ENCODE results near the gene MMP2. TPM values are rescaled to one million over a fixed set of nuclear protein-coding genes. Genes with fewer than 3 reads are reported as not detected.
A peak's percentile ranks its signal among the peaks of the same experiment; 100 is the strongest.

Gene MMP2
- 40.2 and 43.8 TPM in 2 replicates for total RNA-seq (2014; rRNA removed; shearing (Covaris generic))
- polyA plus RNA-seq (2016; fragmentation: Nextera tagmentation; extraction: Ambion mirVana): 25.2 and 25.6 TPM in 2 replicates
- long read RNA-seq, transcript MMP2-201 (13 exons, 3,741 nt): major isoform, 9 of 11 reads
- long read RNA-seq, partial matches to known transcripts: 2 of 11 reads
- long read RNA-seq, other reads (novel, unspliced or antisense): 0 of 11 reads

DNA sequence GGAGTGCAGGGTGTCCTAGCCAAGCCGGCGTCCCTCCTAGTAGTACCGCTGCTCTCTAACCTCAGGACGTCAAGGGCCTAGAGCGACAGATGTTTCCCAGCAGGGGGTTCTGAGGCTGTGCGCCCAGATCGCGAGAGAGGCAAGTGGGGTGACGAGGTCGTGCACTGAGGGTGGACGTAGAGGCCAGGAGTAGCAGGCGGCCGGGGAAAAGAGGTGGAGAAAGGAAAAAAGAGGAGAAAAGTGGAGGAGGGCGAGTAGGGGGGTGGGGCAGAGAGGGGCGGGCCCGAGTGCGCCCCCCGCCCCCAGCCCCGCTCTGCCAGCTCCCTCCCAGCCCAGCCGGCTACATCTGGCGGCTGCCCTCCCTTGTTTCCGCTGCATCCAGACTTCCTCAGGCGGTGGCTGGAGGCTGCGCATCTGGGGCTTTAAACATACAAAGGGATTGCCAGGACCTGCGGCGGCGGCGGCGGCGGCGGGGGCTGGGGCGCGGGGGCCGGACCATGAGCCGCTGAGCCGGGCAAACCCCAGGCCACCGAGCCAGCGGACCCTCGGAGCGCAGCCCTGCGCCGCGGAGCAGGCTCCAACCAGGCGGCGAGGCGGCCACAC is at the start of gene MMP2:
Gene MMP2 (plus strand): TSS at position 372 of the 603 bp plus-strand sequence. CDS start 282 bp downstream, outside the sequence.
- peak; percentile 81 for ATAC-seq
- Mint-ChIP-seq H3K9me3 (no peaks in the 10 kb centered on the region; the same call in 2 of the 3 replicates), H3K36me3 (ENCODE audit: low read depth) (peaks cover 7% of the 10 kb centered on the region), H3K4me3 (peak within 1 kb of the TSS; percentile 88), H3K27me3 (ENCODE audit: insufficient read depth, low read depth, poor library complexity) (peaks cover 39% of the 10 kb centered on the region), H3K4me1 (peaks cover 43% of the 10 kb centered on the region), H3K27ac (0 out of 2 replicates have a peak within 1 kb of the TSS, but pooled peaks have one; percentile 23)
- Histone ChIP-seq H3F3A (replicated peaks; ENCODE audit: low read depth) (0 out of 2 replicates have a peak, but pooled peaks cover 3% of the 10 kb centered on the region), H3K4me2 (peak within 1 kb of the TSS; percentile 99), H3K4me3 (peak within 1 kb of the TSS; percentile 88), H3K27ac (ENCODE audit: low read depth) (0 out of 2 replicates have a peak within 1 kb of the TSS, but pooled peaks have one; percentile 30), H4K20me1 (replicated peaks; ENCODE audit: insufficient read depth) (peaks cover 7% of the 10 kb centered on the region), H2AFZ (peak within 1 kb of the TSS; percentile 98), H3K36me3 (ENCODE audit: insufficient read depth) (no peaks in the 10 kb centered on the region), H3K4me1 (ENCODE audit: insufficient read depth) (peaks cover 29% of the 10 kb centered on the region), H3K79me2 (replicated peaks; ENCODE audit: insufficient read depth) (no peaks in the 10 kb centered on the region), H3K9me2 (ENCODE audit: insufficient read depth) (no peaks in the 10 kb centered on the region), H3K27me3 (ENCODE audit: insufficient read depth) (peaks cover 66% of the 10 kb centered on the region)
- peak; percentile 91 for DNase-seq (ENCODE audit: low spot score)
- TF ChIP-seq, protein P1, sequence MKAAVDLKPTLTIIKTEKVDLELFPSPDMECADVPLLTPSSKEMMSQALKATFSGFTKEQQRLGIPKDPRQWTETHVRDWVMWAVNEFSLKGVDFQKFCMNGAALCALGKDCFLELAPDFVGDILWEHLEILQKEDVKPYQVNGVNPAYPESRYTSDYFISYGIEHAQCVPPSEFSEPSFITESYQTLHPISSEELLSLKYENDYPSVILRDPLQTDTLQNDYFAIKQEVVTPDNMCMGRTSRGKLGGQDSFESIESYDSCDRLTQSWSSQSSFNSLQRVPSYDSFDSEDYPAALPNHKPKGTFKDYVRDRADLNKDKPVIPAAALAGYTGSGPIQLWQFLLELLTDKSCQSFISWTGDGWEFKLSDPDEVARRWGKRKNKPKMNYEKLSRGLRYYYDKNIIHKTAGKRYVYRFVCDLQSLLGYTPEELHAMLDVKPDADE (IDR thresholded peaks at IDR 0.05): 0 out of 2 replicates have a peak, but pooled peaks have one; percentile 13
- TF ChIP-seq, protein P2, sequence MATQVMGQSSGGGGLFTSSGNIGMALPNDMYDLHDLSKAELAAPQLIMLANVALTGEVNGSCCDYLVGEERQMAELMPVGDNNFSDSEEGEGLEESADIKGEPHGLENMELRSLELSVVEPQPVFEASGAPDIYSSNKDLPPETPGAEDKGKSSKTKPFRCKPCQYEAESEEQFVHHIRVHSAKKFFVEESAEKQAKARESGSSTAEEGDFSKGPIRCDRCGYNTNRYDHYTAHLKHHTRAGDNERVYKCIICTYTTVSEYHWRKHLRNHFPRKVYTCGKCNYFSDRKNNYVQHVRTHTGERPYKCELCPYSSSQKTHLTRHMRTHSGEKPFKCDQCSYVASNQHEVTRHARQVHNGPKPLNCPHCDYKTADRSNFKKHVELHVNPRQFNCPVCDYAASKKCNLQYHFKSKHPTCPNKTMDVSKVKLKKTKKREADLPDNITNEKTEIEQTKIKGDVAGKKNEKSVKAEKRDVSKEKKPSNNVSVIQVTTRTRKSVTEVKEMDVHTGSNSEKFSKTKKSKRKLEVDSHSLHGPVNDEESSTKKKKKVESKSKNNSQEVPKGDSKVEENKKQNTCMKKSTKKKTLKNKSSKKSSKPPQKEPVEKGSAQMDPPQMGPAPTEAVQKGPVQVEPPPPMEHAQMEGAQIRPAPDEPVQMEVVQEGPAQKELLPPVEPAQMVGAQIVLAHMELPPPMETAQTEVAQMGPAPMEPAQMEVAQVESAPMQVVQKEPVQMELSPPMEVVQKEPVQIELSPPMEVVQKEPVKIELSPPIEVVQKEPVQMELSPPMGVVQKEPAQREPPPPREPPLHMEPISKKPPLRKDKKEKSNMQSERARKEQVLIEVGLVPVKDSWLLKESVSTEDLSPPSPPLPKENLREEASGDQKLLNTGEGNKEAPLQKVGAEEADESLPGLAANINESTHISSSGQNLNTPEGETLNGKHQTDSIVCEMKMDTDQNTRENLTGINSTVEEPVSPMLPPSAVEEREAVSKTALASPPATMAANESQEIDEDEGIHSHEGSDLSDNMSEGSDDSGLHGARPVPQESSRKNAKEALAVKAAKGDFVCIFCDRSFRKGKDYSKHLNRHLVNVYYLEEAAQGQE (IDR thresholded peaks at IDR 0.05; ENCODE audit: unreplicated experiment): no peak

DNA sequence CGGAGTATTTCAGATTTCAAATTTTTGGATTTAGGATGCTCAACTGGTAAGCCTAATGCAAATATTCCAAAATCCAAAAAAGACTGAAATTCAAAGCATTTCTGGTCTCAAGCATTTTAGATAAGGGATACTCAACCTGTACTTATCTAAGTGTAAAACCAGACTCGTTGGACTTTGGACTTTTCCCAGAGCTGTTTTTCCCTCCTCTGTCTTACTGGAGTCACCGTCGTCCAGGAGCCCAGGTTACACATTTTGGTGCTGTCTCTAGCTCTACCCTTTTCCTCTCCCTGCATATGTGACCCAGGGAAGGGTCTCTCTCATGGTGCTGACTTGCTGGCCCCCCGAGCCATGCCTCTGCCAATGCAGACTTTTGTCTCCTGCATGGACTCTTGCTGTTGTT is 46.0 kb upstream of the MMP2 start:
- Mint-ChIP-seq H3K27me3 (ENCODE audit: insufficient read depth, low read depth, poor library complexity) (peaks cover 2% of the 10 kb centered on the region), H3K9me3 (no peaks in the 10 kb centered on the region), H3K36me3 (ENCODE audit: low read depth) (no peaks in the 10 kb centered on the region), H3K4me3 (no peak overlapping the region), H3K27ac (no peak overlapping the region), H3K4me1 (no peaks in the 10 kb centered on the region)
- Histone ChIP-seq H3K9me2 (ENCODE audit: insufficient read depth) (no peaks in the 10 kb centered on the region), H3K4me1 (ENCODE audit: insufficient read depth) (no peaks in the 10 kb centered on the region), H2AFZ (no peak overlapping the region), H3K4me3 (no peak overlapping the region), H3K27ac (ENCODE audit: low read depth) (no peak overlapping the region), H3F3A (replicated peaks; ENCODE audit: low read depth) (no peaks in the 10 kb centered on the region), H3K27me3 (ENCODE audit: insufficient read depth) (no peaks in the 10 kb centered on the region), H3K4me2 (no peak overlapping the region), H3K36me3 (ENCODE audit: insufficient read depth) (no peaks in the 10 kb centered on the region), H3K79me2 (replicated peaks; ENCODE audit: insufficient read depth) (no peaks in the 10 kb centered on the region), H4K20me1 (replicated peaks; ENCODE audit: insufficient read depth) (no peaks in the 10 kb centered on the region)
- DNase-seq (ENCODE audit: low spot score) (no peak), ATAC-seq (no peak)
- TF ChIP-seq, protein P2 (IDR thresholded peaks at IDR 0.05; ENCODE audit: unreplicated experiment): no peak
- TF ChIP-seq JUNB (IDR thresholded peaks at IDR 0.05; ENCODE audit: unreplicated experiment): no peak
- no peak for TF ChIP-seq POLR2AphosphoS5 (IDR thresholded peaks at IDR 0.05; ENCODE audit: low read depth)
- TF ChIP-seq EZH2 (IDR thresholded peaks at IDR 0.05; ENCODE audit: low read depth, unreplicated experiment): no peak

All from GM23338 (cell line).